CD4-positive, alpha-beta T cell treated with Interleukin-21 for 1 hour (primary cell): Measurements from ENCODE around the gene EPHA4.

ENCODE experiments used
- DNase-seq: peaks from one replicate; pipeline ENCODE4 v3.0.0-alpha.2; 2020

EPHA4 gene

DNA sequence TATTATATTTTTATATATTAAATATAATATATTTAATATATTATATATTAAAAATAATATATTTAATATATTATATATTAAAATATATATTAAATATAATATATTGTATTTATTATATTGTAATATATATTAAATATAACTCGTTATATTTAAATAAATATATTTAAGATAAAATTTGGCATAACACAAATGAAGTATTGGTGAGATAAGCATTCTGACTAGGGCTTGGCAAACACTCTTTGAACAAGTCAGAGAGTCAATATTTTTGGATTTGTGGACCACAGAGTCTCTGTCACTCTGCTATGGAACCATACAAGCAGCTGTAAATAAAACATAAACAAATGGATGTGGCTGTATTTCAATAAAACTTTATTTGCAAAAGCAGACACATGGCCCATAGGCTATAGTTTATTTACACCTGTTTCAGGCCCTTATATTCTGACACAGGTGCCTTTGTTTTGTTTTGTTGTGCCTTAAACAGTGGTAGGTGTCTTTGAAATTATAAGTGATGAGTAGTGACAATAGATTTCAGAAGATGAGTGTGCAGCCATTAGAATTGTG, 190.1 kb downstream of the EPHA4 start:
- no peak for DNase-seq

DNA sequence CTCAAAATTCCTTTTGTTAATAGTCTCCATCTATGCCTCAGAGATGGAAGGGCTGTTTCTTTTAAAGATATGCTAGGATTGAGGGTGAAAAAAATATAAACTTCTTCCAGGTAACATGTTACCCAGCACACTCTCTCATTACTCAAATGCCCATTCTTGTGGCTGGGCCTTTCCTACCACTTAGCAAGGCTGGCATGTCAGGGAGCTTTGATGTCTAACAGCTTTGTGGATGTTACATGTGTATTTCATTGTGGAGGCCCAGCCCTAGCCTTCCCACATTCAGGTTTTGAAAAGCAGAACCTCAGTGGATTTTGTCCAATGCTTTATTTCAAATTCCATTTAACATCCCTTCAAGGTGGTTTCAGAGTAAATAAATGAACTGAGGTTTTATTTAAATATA, 191.4 kb downstream of the EPHA4 start:
- no peak for DNase-seq

DNA sequence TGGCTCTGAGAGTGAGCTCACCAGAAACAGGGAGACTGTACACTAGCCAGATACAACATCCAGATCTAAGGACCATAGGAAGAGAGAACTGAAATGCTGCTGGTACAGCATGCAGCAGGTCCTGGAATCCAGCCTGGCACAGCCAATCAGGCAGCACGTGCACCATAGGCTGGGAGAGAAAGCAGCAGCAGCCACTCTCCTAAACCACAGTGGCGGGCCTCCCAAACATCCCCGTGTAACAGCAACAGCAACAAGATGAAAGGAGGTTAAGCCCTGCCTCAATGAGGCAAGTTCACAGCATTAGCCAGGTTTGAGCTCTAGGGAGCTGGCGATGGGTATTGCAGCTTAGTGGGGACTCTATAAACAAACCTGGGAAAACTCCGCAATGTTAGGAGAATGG, 192.0 kb downstream of the EPHA4 start:
- no peak for DNase-seq

DNA sequence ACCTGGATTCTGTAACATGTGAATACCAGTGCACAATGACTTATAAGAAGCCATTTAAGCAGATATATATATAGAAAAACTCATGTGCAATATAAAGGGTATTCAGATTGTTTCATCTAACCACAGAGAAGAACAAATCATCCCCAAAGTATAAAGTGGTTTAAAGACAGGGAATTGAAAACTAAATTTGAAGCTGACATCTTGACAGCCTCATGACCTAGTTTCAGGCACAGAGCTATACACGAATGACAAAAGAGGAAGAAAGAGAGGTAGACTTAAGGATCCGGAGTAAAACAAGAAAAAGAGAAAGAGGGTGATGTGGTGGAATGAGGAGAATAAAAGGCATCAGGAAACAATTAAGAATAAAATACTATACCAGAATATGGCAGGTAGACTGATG, 194.5 kb downstream of the EPHA4 start:
- DNase-seq = no peak

DNA sequence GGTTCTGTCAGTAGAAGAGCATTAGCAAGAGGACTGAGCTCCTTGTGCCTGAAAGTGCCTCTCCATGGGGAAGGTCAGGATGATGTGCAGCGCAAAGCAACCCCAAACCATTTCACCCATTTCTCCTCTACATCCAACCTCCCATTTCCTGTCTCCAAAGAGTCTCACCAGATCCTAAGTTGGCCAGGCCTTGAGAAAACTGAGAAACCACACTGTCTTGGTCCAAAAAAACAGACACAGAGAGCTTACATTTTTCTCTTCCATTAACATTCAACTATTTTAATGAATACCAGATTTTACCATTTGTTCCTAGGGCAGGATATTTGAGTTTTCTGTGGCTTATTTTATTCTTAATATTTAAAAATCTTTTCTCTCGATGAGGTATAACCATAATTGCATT, 195.0 kb downstream of the EPHA4 start:
- no peak for DNase-seq

DNA sequence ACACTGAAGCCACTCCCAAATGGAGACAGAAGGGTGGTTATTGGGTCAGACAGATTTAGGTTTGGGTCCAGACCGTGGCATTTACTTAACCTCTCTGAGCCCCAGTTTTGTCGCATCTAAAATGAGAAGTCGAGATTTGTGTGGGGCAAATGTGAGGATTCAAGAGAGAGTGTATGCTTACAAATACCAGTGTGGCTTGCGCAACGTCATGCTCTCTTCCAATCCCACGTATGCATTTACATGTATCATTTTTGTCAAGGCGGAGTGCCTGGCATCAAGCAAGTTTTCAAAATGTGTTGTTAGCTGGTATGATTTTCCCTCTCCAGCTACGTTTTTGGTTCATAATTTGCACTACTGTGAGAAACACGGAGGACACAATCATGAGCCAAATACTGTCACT, 197.9 kb downstream of the EPHA4 start:
- DNase-seq = no peak

DNA sequence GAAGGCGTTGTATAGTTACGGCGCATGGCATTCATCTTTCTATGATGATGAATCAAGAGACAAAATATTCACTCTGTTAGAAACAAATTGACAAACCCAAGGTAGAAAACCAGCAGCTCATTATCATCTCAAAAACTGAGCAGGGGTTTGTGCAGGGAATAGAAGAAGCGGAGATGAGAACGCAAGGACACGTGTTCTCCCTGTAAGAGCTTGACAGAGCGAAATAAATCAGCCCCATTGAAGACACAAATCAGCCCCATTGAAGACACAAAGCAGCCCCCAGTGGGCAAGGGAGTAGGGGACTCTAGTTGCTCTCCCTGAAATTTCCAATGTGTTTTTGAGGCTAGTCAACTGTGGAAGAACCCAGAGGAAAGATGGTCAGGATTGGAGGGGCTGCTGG, 199.2 kb downstream of the EPHA4 start:
- no peak for DNase-seq

DNA sequence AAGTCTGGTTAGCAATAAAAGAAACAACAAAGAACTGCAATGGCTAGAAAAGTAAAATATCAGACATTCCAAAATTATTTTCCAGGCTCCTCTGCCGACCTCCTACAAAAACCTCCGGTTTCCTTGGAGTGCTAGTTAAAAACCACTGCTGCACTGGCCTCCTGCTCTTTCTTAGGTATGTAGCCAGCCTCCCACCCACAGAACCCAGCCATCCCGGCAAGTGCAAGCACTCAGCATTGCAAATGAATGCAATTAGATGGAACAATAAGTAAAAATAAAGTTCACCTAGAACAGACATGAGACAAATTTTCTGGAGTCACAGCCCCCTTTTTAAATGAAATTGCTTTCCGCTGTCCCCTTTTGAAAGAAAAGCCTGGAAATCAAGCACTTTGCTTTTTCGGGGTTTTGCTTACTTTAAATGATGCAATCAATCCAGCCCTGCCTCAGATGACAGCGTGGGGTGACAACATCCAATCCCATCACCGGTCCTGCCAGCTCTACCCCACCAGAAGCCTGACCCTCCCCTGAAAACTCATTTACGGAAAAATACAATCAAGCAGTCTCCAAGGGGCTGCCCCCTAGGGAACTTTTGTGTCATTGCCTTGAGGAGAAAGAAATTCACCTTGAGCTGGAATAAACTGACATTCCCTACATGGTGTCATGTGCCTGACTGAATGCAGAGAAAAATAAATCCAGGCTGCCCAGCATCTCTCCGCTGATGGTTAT, 199.8 kb downstream of the EPHA4 start:
- no peak for DNase-seq

DNA sequence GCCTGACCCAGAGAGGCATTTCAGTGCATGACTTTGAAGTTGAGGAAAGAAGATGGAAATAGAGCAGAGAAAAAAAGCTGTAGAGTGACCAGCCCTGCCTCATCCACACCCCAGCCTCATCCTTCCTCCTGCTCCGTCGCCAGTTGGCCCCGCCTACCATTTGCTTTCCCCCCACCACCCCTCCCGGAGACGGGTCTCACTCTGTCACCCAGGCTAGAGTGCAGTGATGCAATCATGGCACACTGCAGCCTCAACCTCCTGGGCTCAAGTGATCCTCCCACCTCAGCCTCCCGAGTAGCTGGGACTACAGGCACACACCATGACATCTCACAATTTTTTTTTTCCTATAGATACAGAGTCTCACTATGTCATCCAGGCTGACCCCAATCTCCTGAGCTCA, 200.8 kb downstream of the EPHA4 start:
- DNase-seq = no peak

DNA sequence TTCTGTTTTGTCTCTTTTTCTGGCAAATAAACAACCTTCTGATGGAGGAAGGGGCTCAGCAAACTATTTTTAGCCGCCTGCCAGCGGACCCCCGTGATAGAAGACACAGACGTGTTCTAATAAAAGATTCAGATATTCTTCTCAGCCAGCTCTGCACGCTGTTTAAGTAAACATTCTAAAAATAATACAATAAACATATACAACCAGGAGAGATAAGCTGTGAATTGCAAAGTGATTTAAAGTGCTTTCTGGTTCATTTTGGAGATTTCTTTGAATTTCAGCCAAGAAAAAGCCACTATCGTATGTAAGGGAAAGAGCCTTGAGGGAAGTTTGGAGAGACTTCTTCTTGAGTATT, 201.3 kb downstream of the EPHA4 start:
- no peak for DNase-seq

DNA sequence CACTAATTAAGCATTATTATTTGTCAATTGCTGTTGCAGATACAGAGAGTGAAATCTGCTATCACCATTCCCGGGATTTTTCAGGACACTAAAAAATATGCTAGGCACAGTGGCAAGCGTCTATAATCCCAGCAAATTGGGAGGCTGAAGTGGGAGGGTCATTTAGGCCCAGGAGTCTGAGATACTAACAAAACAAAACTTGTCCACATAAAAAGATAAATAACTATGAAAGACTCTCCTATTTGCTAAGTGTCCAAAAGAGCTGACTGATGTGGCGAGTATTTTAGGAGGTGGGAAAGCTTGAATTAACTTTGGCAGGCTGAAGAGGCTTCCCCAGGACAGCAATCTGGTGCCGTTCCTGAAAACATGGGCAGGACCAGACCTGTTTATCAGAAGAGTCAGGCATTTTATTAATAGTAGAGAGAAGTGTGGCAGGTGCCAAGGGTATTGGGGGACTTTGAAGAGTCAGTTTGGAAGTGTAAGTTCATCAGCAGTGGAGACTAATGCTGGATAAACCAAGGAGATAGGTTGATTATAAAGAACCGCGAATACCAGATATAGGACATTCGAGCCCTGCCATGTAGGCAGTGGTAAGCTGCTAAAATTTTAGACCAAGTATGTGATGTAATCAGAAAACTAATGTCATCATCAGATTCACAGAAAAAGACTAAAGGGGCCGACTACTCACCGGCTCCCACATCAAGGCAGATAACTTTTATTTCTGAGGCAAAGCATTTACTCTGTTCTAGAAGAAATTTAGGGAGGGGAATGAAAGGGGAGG, 201.8 kb downstream of the EPHA4 start:
- DNase-seq = no peak
